Measurements from ENCODE around the gene PSMG2.

DNA sequence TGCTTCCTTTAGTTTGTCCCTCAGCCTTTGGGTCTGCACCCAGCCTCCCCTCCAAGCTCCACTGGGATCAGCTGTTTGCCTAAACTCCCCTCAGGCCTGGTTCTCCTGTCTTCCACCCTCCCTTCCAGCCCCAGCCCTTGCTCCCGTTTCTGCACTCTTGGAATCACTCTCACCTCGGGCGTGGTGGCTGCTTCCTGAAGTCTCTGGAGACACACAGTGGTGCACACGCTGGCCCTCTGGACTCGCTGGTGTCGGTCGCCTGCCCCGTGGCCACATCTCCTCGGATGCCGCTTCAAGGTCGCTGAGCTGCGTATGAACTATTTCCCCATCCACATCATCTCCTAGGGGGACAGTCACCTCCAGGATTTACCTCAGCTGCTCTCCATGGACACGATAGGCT lies 46.3 kb downstream of the PSMG2 start:
- no peak for TF ChIP-seq POLR2A (IDR thresholded peaks at IDR 0.05; ENCODE audit: low read depth)
- TF ChIP-seq, protein P1, sequence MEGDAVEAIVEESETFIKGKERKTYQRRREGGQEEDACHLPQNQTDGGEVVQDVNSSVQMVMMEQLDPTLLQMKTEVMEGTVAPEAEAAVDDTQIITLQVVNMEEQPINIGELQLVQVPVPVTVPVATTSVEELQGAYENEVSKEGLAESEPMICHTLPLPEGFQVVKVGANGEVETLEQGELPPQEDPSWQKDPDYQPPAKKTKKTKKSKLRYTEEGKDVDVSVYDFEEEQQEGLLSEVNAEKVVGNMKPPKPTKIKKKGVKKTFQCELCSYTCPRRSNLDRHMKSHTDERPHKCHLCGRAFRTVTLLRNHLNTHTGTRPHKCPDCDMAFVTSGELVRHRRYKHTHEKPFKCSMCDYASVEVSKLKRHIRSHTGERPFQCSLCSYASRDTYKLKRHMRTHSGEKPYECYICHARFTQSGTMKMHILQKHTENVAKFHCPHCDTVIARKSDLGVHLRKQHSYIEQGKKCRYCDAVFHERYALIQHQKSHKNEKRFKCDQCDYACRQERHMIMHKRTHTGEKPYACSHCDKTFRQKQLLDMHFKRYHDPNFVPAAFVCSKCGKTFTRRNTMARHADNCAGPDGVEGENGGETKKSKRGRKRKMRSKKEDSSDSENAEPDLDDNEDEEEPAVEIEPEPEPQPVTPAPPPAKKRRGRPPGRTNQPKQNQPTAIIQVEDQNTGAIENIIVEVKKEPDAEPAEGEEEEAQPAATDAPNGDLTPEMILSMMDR (IDR thresholded peaks at IDR 0.05): no peak
- no peak for TF ChIP-seq POLR2AphosphoS5 (IDR thresholded peaks at IDR 0.05)
- no peak for TF ChIP-seq EP300 (IDR thresholded peaks at IDR 0.05)
